ENCODE data around the gene DGKH. TPM values are rescaled to one million over a fixed set of nuclear protein-coding genes. Genes with fewer than 3 reads are reported as not detected.

DGKH gene
- total RNA-seq, 1 experiment from 2014 or later = 9.2 TPM

DNA sequence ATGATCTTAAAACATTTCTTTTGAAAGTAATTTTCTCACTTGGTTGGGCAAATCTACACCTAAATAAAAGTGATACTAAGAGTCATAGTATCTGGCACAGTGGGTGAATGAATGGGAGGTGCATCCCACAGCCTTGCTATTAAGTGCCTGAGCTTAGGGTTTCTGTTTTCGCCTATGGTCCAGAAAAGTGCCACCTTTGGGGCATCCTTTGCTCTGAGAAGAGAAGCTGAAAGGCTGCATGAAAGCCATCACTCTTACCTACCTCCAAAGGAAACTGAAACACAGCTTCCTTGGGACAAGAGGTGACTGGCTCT, 167.9 kb downstream of the DGKH start (continued):
- TF ChIP-seq, protein P1, sequence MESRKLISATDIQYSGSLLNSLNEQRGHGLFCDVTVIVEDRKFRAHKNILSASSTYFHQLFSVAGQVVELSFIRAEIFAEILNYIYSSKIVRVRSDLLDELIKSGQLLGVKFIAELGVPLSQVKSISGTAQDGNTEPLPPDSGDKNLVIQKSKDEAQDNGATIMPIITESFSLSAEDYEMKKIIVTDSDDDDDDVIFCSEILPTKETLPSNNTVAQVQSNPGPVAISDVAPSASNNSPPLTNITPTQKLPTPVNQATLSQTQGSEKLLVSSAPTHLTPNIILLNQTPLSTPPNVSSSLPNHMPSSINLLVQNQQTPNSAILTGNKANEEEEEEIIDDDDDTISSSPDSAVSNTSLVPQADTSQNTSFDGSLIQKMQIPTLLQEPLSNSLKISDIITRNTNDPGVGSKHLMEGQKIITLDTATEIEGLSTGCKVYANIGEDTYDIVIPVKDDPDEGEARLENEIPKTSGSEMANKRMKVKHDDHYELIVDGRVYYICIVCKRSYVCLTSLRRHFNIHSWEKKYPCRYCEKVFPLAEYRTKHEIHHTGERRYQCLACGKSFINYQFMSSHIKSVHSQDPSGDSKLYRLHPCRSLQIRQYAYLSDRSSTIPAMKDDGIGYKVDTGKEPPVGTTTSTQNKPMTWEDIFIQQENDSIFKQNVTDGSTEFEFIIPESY (IDR thresholded peaks at IDR 0.05; ENCODE audit: extremely low read depth, insufficient replicate concordance, low read length) = no peak
- TF ChIP-seq ELF1 (IDR thresholded peaks at IDR 0.05; ENCODE audit: borderline replicate concordance, low read depth) (no peak), ZFX (IDR thresholded peaks at IDR 0.05) (no peak), SP1 (IDR thresholded peaks at IDR 0.05; ENCODE audit: low read depth) (no peak), RAD21 (IDR thresholded peaks at IDR 0.05; ENCODE audit: low read depth) (no peak), CEBPB (IDR thresholded peaks at IDR 0.05; ENCODE audit: low read depth) (no peak)
- TF ChIP-seq, protein P2, sequence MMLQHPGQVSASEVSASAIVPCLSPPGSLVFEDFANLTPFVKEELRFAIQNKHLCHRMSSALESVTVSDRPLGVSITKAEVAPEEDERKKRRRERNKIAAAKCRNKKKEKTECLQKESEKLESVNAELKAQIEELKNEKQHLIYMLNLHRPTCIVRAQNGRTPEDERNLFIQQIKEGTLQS (IDR thresholded peaks at IDR 0.05) = no peak

DNA sequence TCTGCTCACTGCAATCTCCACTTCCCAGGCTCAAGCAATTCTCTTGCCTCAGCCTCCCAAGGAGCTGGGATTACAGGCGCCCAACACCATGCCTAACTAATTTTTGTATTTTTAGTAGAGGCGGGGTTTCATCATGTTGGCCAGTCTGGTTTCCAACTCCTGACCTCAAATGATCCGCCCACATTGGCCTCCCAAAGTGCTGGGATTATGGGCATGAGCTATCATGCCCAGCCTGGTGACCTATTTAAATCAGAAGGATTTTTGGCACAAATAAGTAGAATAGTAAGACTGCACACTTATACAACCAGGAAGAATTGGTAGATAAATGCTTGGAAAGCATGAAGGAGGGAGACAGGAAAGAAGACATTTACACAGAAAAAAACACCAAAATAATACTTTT, 170.1 kb downstream of the DGKH start:
- RAD21 ChIA-PET (ENCODE audit: low non-redundant PET in 1 of 2, low total read pairs in 2 of 2, uncharacterized antibody in 2 of 2, unreplicated experiment in 2 of 2) = no interaction called here
- Histone ChIP-seq H3K27ac (ENCODE audit: low read depth, low read length) (no peak overlapping the region), H3K9me2 (ENCODE audit: insufficient read depth) (no peaks in the 10 kb centered on the region), H2AFZ (ENCODE audit: low read depth, low read length, poor library complexity, severe bottlenecking) (no peak overlapping the region), H4K20me1 (ENCODE audit: insufficient read depth) (no peaks in the 10 kb centered on the region), H3K4me2 (ENCODE audit: low read length) (no peak overlapping the region), H3K9me3 (ENCODE audit: control insufficient read depth in 1 of 2, insufficient read depth in 1 of 2, low read depth in 1 of 2, low read length in 2 of 2) (no peaks in the 10 kb centered on the region), H3K9ac (ENCODE audit: low read length) (no peak overlapping the region), H3K79me2 (ENCODE audit: insufficient read depth, low read length) (no peaks in the 10 kb centered on the region), H3K27me3 (ENCODE audit: insufficient read depth, low read length) (no peaks in the 10 kb centered on the region), H3K4me1 (ENCODE audit: control insufficient read depth in 1 of 2, insufficient read depth in 2 of 2, low read length in 2 of 2) (peaks cover 0 to 7% of the 10 kb centered on the region in 2 experiments; a peak in 3 of 4 replicates), H3K36me3 (ENCODE audit: control insufficient read depth in 1 of 2, insufficient read depth in 2 of 2, low read length in 2 of 2) (no peaks in the 10 kb centered on the region), H3K4me3 (replicated peaks in 1 of 2; ENCODE audit: low read depth in 1 of 2, low read length in 2 of 2) (no peak overlapping the region)
- POLR2A ChIA-PET = no interaction called here
- CTCF ChIA-PET = no interaction called here
- no peak for ATAC-seq
- intact Hi-C loops (cut with micrococcal nuclease) = no loop called here
- TF ChIP-seq, protein P3, sequence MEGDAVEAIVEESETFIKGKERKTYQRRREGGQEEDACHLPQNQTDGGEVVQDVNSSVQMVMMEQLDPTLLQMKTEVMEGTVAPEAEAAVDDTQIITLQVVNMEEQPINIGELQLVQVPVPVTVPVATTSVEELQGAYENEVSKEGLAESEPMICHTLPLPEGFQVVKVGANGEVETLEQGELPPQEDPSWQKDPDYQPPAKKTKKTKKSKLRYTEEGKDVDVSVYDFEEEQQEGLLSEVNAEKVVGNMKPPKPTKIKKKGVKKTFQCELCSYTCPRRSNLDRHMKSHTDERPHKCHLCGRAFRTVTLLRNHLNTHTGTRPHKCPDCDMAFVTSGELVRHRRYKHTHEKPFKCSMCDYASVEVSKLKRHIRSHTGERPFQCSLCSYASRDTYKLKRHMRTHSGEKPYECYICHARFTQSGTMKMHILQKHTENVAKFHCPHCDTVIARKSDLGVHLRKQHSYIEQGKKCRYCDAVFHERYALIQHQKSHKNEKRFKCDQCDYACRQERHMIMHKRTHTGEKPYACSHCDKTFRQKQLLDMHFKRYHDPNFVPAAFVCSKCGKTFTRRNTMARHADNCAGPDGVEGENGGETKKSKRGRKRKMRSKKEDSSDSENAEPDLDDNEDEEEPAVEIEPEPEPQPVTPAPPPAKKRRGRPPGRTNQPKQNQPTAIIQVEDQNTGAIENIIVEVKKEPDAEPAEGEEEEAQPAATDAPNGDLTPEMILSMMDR (IDR thresholded peaks at IDR 0.05 in 2 of 3, conservative IDR thresholded peaks at IDR 0.05 in 1 of 3; ENCODE audit: borderline replicate concordance in 1 of 3, insufficient read depth in 1 of 3, low read depth in 2 of 3, low read length in 2 of 3) = no peak
- TF ChIP-seq ZFX (IDR thresholded peaks at IDR 0.05) (no peak), YY1 (IDR thresholded peaks at IDR 0.05; ENCODE audit: extremely low read depth, insufficient replicate concordance, low read depth, low read length) (no peak), JUND (IDR thresholded peaks at IDR 0.05) (no peak), RAD21 (IDR thresholded peaks at IDR 0.05; ENCODE audit: low read depth) (no peak), POLR2AphosphoS5 (IDR thresholded peaks at IDR 0.05; ENCODE audit: low read depth, low read length) (no peak), SIN3A (IDR thresholded peaks at IDR 0.05; ENCODE audit: low read depth) (no peak), EZH2 (IDR thresholded peaks at IDR 0.05) (no peak)
- no TSS peak for BruUV-seq (replicated peaks)
- no peak for DNase-seq (ENCODE audit: low read depth, low spot score)

Data from HCT116 (cell line).